Loucy (cell line): ENCODE data around the gene PACC1.

Source experiments
- H2AFZ ChIP-seq: fragments of 200-600 bp; sonication (generic); 2 replicates; pipeline ENCODE4 v1.6.0; 2016; ENCODE audit warnings: antibody characterized with exemption, mild to moderate bottlenecking, low read length, moderate library complexity
- H3F3A ChIP-seq: fragments of 200-600 bp; 2 replicates; pipeline ENCODE4 v1.6.0; 2016; ENCODE audit warnings: antibody characterized with exemption, low read depth, mild to moderate bottlenecking
- H3K27me3 ChIP-seq: fragments of 200-600 bp; sonication (generic); 2 replicates; pipeline ENCODE4 v1.6.1; 2014; ENCODE audit warnings: low read length, mild to moderate bottlenecking; ENCODE audit not compliant: insufficient read depth, poor library complexity, severe bottlenecking
- H3K36me3 ChIP-seq: fragments of 200-600 bp; sonication (generic); 2 replicates; pipeline ENCODE4 v1.6.1; 2016; ENCODE audit warnings: low read length; ENCODE audit not compliant: insufficient read depth
- H3K4me1 ChIP-seq: fragments of 200-600 bp; sonication (generic); 2 replicates; pipeline ENCODE4 v1.5.1; 2014; ENCODE audit warnings: low read length, mild to moderate bottlenecking; ENCODE audit not compliant: insufficient read depth, poor library complexity, severe bottlenecking
- H3K4me2 ChIP-seq: fragments of 200-600 bp; sonication (generic); 2 replicates; pipeline ENCODE4 v1.6.0; 2014; ENCODE audit warnings: antibody characterized with exemption, low read length, low read depth, mild to moderate bottlenecking; ENCODE audit not compliant: poor library complexity, severe bottlenecking
- H3K4me3 ChIP-seq: fragments of 200-600 bp; sonication (generic); 2 replicates; pipeline ENCODE4 v1.5.1; 2014; ENCODE audit warnings: low read length, mild to moderate bottlenecking, mixed read lengths; ENCODE audit not compliant: poor library complexity, severe bottlenecking
- H3K79me2 ChIP-seq: fragments of 200-600 bp; sonication (generic); 2 replicates; pipeline ENCODE4 v1.6.1; 2014; ENCODE audit warnings: low read length; ENCODE audit not compliant: insufficient read depth
- H3K9ac ChIP-seq: fragments of 200-600 bp; sonication (generic); 2 replicates; pipeline ENCODE4 v1.6.0; 2014; ENCODE audit warnings: mild to moderate bottlenecking, low read depth, low read length, moderate library complexity; ENCODE audit not compliant: poor library complexity, severe bottlenecking
- H3K9me2 ChIP-seq: fragments of 200-600 bp; sonication (generic); replicated peaks from 2 replicates; pipeline ENCODE4 v1.6.1; 2016; ENCODE audit warnings: low read depth, low read length, mixed read lengths
- H3K9me3 ChIP-seq: fragments of 200-600 bp; sonication (generic); 2 replicates; pipeline ENCODE4 v1.6.1; 2014; ENCODE audit warnings: mild to moderate bottlenecking, antibody characterized with exemption, low read length, low read depth; ENCODE audit not compliant: insufficient read depth
- H4K20me1 ChIP-seq: fragments of 200-600 bp; sonication (generic); 2 replicates; pipeline ENCODE4 v1.6.0; 2014; ENCODE audit warnings: antibody characterized with exemption, low read length, mild to moderate bottlenecking; ENCODE audit not compliant: insufficient read depth, poor library complexity, severe bottlenecking
- EZH2phosphoT487 ChIP-seq: fragments of 200-600 bp; IDR thresholded peaks from 2 replicates; pipeline ENCODE4 v1.6.1; 2018; ENCODE audit warnings: antibody characterized with exemption, mild to moderate bottlenecking, moderate library complexity, borderline replicate concordance
- TF ChIP-seq, protein P1 (sequence below): fragments of 200-600 bp; sonication (generic); conservative IDR thresholded peaks from 2 replicates; pipeline ENCODE4 v1.5.1; 2014; ENCODE audit warnings: mild to moderate bottlenecking, antibody characterized with exemption, low read length

Gene PACC1

DNA sequence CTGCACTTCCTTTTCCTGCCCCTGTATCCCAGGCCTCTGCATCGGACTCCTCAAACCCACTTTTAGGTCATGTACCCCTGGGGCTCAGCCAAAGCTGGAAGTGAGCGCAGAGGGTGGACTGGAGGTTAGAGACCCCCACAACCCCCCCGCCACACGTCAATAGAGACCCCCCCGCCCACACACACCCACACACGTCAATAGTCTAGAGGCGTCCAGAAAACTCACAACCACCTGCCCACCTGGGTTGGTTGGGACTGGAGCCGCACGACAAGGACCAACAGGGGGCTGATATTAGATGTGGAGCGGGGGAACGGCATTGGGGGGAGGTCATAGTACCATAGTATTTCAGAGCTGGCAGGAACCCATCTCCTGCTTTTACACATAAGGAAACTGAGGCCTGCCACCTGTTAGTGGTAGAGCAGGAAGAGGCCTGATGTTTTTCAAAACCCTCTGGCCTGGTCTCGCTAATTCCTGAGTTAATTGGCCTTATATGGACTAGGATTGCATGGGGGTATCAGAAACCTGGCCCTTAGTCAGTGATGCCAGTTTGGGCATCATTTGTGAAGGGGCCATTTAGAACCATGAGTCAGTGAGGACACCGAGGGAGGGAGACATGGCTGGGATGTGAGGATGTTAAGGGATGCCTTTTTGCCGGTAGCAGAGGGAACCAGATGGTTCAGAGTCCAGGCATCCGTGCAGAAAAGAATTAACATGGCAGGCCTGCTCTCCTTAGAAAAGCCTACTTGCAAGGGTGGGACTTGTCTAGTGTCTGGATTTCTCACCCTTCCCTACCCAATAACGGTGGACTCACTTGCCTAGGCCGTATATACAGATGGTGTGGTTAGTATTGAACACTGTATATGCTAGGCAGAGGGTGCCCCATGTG, 19.1 kb upstream of the PACC1 start:
- Histone ChIP-seq H3K9ac (peak overlapping the region; percentile 45), H3K4me2 (peak overlapping the region; percentile 79), H3F3A (no peaks in the 10 kb centered on the region), H3K79me2 (no peaks in the 10 kb centered on the region), H3K4me3 (peak overlapping the region; percentile 76), H3K4me1 (peaks cover 31% of the 10 kb centered on the region), H3K9me2 (no peaks in the 10 kb centered on the region), H3K36me3 (no peaks in the 10 kb centered on the region), H4K20me1 (no peaks in the 10 kb centered on the region), H3K27me3 (no peaks in the 10 kb centered on the region), H3K9me3 (no peaks in the 10 kb centered on the region), H2AFZ (0 out of 2 replicates have a peak overlapping the region, but pooled peaks have one; percentile 57)
- no peak for TF ChIP-seq EZH2phosphoT487
- TF ChIP-seq, protein P1, sequence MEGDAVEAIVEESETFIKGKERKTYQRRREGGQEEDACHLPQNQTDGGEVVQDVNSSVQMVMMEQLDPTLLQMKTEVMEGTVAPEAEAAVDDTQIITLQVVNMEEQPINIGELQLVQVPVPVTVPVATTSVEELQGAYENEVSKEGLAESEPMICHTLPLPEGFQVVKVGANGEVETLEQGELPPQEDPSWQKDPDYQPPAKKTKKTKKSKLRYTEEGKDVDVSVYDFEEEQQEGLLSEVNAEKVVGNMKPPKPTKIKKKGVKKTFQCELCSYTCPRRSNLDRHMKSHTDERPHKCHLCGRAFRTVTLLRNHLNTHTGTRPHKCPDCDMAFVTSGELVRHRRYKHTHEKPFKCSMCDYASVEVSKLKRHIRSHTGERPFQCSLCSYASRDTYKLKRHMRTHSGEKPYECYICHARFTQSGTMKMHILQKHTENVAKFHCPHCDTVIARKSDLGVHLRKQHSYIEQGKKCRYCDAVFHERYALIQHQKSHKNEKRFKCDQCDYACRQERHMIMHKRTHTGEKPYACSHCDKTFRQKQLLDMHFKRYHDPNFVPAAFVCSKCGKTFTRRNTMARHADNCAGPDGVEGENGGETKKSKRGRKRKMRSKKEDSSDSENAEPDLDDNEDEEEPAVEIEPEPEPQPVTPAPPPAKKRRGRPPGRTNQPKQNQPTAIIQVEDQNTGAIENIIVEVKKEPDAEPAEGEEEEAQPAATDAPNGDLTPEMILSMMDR, result no peak

DNA sequence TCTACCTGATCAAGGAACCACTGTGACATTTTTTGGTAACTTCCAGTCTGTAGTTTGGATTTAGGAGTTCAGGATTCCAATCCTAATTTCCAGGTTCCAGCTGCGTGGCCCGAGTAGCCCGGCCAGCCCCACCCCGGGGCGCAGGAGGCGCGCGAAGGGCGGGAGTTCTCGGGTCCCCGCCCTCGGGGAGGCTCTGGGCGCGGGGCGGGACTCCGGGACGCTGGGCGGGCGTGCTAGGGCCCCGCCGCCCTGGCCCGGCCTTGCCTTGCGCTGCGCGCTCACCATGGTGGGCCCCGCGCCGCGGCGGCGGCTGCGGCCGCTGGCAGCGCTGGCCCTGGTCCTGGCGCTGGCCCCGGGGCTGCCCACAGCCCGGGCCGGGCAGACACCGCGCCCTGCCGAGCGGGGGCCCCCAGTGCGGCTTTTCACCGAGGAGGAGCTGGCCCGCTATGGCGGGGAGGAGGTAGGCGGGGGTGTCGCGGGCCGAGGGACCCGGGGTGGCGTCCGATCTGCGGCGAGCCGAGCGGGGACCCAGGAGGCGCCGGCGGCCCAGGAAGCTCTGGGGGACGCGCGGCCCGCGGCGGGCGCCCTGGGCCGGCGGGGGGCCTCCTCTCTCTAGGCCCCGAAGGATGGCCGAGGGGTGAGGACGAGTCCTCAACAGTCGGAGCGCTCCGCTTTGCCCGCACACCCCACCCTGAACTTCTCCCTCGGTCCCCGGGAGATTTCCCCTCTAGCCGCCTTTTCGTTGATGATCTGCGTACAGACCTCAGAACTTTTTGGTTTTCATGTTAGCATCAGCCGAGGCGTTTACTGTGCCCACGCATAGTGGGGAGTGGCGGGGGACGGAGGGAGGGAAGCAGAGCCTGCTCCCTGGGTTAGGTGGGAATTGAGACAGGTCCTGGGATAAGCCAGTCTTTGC, 18.2 kb upstream of the PACC1 start, which contains the start of gene NENF:
NENF (plus strand) TSS at position 260 of the 916 bp plus-strand sequence; CDS start at position 284, 24 bp downstream.
- H3F3A ChIP-seq, result no peaks in the 10 kb centered on the region
- no peaks in the 10 kb centered on the region for H3K27me3 ChIP-seq
- TF ChIP-seq EZH2phosphoT487, result no peak
- H3K9ac ChIP-seq, result peak within 1 kb of the TSS; percentile 77
- peaks cover 31% of the 10 kb centered on the region for H3K4me1 ChIP-seq
- no peaks in the 10 kb centered on the region for H4K20me1 ChIP-seq
- H3K9me2 ChIP-seq, result no peaks in the 10 kb centered on the region
- no peaks in the 10 kb centered on the region for H3K9me3 ChIP-seq
- peak within 1 kb of the TSS; percentile 95 for H2AFZ ChIP-seq
- H3K4me3 ChIP-seq, result peak within 1 kb of the TSS; percentile 76
- H3K79me2 ChIP-seq, result no peaks in the 10 kb centered on the region
- H3K4me2 ChIP-seq, result peak within 1 kb of the TSS; percentile 97
- H3K36me3 ChIP-seq, result no peaks in the 10 kb centered on the region

DNA sequence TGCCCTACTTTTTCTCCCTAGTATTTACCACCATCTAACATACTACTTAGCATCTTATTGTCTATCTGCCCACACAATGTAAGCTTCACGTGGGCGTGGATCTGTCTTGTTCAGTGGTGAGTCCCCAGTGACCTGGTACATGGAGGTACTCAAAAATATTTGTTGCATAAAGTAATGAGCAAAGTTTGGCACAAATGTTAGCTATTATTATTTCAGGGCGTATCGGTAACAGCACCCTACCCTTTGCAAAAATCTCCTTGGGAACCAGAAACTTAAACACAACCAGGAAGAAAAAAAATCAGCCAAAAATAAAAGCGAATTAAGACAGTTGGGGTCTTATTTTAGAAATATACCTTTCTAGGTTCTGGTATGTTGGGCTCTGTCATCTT, 17.6 kb upstream of the PACC1 start:
- H2AFZ ChIP-seq, result peak overlapping the region; percentile 95
- H3K9me3 ChIP-seq, result no peaks in the 10 kb centered on the region
- no peaks in the 10 kb centered on the region for H3K79me2 ChIP-seq
- H3K9me2 ChIP-seq, result no peaks in the 10 kb centered on the region
- no peaks in the 10 kb centered on the region for H3K36me3 ChIP-seq
- no peak for TF ChIP-seq EZH2phosphoT487
- TF ChIP-seq, protein P1, result no peak
- peak overlapping the region; percentile 76 for H3K4me3 ChIP-seq
- peak overlapping the region; percentile 77 for H3K9ac ChIP-seq
- peak overlapping the region; percentile 97 for H3K4me2 ChIP-seq
- no peaks in the 10 kb centered on the region for H3F3A ChIP-seq
- H3K4me1 ChIP-seq, result peaks cover 28% of the 10 kb centered on the region
- no peaks in the 10 kb centered on the region for H4K20me1 ChIP-seq
- H3K27me3 ChIP-seq, result no peaks in the 10 kb centered on the region
